IPS DF 4.7 (cell line): ENCODE results near the gene RABGAP1L.
"Not testable (repeated sequence)": the region's sequence is repeated elsewhere in the genome, so short reads cannot be mapped to it uniquely, and the experiment has no call there.

Experiments used
- DNase-seq: peaks from one replicate; pipeline ENCODE4 v3.0.0-alpha.2; 2013; ENCODE audit warnings: low spot score; ENCODE audit errors: extremely low read depth

The RABGAP1L gene

GRCh38 chr1:174654560-174654959, 495.2 kb downstream of the RABGAP1L start:
- DNase-seq = no peak

GRCh38 chr1:174656409-174657059, 497.2 kb downstream of the RABGAP1L start:
- no peak for DNase-seq

- DNase-seq = no peak
Observed at GRCh38 chr1:174657411-174657810, 498.1 kb downstream of the RABGAP1L start.

GRCh38 chr1:174657893-174658292, 498.6 kb downstream of the RABGAP1L start:
- DNase-seq = no peak

- DNase-seq = no peak
Observed at GRCh38 chr1:174659823-174660222, 500.5 kb downstream of the RABGAP1L start.

DNA sequence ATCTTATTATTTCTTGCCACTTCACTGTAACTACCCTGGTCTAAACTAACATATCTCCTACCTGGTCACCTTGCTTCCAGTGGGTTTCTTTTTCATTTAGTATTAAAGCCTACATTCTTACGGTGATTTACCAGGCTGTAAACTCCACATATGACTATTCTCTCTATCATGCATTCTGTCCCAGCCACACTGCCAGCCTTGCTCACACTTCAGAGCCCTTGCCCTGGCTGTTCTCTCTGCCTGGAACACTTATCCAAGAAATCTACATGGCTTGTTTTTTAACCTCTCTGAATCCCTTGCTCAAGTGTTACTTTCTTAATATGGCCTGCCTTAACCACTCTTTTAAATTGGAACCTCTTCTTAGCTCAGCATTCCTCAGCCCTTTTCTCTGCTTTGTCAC, 501.2 kb downstream of the RABGAP1L start:
- no peak for DNase-seq

DNA sequence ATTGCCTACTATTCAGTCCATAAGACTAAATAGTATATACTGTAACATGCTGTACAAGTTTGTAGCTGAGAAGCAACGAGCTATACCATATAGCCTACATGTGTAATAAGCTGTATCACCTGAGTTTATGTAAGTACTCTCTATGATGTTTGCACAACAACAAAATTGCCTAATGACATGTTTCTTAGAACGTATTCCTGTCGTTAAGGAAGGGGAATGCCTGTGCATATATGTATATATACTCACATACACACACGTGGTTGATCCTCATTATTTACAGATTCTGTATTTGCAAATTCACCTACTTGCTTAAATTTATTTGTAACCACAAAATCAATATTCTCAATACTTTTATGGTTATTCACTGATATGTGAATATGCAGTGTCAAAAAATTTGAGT, 504.0 kb downstream of the RABGAP1L start:
- DNase-seq = no peak

- DNase-seq = no peak
Observed at GRCh38 chr1:174666248-174666647, 506.9 kb downstream of the RABGAP1L start.

- DNase-seq = no peak
Observed at GRCh38 chr1:174671826-174672225, 512.5 kb downstream of the RABGAP1L start.

GRCh38 chr1:174676856-174677255, 517.5 kb downstream of the RABGAP1L start:
- no peak for DNase-seq

DNA sequence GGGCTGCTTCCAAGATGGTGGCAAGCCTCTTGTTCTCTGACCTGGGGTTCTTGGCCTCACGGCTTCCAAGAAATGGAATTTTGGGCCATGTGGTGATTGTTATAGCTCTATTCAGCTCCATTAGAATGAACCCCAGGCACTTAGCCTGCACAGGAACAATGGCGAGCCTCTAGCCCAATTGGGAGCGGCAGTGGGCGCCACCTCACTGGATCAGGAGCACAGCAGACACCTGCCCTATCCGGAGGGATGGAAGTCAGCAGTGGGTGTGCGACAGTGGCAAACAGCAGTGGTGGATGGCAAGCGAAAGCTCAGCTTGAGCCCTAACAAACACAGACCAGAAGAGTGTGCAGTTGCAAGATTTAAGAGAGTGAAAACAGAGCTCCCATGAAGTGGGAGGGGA, 519.3 kb downstream of the RABGAP1L start:
- DNase-seq = no peak

GRCh38 chr1:174680101-174680500, 520.8 kb downstream of the RABGAP1L start:
- DNase-seq = no peak

DNA sequence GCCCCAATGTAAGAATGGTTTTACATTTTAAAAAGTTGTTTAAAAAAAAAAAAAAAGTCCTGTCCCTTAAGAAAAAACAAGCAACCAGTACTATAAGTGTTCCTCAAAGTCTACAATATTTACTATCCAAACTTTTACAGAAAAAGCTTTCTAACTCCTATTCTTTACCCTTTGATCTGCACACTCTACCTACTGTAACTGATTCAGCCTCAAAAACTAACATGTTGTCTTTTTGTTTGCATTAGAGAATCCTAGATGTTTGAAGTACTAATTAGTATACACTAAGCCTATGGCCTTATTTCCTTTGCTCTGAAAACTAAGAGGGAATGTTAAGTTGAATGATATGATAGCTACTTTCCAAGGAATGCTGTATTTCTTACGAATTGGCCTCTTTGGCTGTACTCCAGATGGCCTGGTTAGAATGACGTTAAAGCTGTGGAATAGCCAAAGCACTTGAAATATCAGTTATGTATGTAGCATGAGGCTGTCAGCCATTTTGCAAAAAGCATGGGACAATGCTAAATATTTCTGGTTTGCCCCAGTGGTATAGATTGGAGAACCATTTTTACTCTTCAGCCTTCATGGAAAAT, 523.2 kb downstream of the RABGAP1L start:
- no peak for DNase-seq

DNA sequence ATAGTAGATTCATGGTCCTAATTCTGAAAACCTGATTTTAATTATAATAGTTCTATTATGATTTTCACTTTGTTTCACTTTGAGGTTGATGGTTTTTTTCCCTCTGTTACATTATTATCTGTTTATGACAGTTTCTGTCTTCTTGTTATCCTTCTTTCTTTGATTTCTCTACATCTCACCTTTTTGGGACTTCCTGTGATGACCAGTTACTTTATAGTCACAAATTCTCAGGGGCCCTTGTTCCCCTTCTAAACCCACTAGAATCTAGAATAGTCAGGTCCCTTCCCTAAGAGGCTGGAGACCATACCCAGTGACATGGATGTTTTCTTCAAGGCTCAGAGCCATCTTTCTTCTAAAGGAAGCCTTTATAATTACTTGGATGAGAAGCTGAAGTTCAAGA, 526.9 kb downstream of the RABGAP1L start:
- no peak for DNase-seq

DNA sequence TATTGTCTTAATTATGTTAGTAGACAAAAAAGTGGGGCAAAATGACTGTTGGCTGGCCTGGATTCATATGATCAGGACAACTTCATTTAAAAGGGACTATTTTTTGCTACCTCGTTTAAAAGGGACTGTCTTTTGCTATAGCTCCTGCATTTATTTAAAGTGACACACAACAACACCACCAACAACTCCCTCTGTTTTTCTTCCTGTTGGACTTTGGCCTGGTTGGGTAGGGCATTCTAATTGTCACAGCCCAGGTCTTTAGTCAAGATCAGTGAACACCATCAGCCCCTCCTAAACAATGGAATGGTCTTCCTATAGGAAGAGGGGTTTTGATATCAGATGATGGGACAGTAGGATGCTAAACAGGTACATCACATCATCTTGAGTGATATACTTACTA, 530.2 kb downstream of the RABGAP1L start:
- no peak for DNase-seq

DNA sequence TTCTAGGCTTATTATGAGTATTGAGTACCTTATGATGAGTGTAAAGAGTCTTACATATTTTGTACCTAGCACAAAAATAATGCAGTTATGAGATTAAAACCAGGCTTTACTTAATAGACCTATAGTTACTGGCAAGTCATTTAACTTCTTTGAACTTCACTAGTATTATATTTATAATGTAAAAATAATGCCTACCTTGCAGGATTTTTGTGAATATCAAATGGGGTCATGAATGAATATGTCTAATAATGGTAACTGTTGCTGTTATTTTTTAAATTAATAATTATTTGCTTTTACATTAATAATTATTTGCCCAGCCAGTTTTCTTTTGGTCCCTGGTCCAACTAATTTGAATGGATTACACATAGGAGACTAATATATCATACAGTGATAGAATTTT, 530.9 kb downstream of the RABGAP1L start:
- no peak for DNase-seq

GRCh38 chr1:174692313-174692712, 533.0 kb downstream of the RABGAP1L start:
- DNase-seq = no peak

GRCh38 chr1:174693085-174693484, 533.8 kb downstream of the RABGAP1L start:
- no peak for DNase-seq

- DNase-seq = not testable (repeated sequence)
Observed at GRCh38 chr1:174693539-174693938, 534.2 kb downstream of the RABGAP1L start.

- no peak for DNase-seq
Observed at GRCh38 chr1:174696026-174696821, 536.9 kb downstream of the RABGAP1L start.

DNA sequence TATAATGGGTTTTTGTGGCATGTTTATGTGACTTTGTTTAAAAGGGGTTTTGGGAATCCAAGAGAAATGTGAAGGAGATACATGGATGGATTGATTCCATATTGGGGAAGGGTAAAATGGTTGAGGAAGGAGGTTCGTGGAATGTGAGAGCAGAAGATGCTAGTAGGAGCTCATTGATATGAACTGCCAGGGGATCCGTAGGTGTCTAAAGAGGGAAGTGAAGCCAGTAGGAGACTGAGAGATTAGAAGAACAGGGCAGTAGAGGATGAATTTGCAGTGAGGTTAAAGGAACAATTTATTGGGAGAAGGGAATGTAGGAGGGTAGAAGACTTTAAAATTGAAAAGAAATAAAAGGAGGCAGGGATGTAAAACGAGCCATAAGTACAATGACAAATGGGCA, 541.0 kb downstream of the RABGAP1L start:
- no peak for DNase-seq

DNA sequence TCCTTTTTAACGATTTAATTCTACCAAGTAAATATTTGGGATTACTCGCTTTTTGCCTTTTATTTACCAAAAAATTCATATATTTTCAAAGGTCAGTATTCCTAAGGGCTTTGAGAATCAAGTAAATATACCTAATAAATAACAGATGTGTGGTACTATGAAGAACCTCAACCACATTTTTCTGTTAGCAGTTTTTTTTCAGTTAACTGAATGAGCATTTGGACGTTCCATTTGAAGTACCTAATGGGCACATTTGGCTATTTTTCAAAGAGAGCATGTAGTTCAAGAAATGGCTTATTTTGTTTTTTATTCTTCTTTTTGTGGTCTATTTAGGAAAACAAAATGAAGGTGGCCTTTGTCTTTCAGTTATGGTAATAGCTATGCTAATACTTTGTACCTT, 541.5 kb downstream of the RABGAP1L start:
- DNase-seq = no peak

DNA sequence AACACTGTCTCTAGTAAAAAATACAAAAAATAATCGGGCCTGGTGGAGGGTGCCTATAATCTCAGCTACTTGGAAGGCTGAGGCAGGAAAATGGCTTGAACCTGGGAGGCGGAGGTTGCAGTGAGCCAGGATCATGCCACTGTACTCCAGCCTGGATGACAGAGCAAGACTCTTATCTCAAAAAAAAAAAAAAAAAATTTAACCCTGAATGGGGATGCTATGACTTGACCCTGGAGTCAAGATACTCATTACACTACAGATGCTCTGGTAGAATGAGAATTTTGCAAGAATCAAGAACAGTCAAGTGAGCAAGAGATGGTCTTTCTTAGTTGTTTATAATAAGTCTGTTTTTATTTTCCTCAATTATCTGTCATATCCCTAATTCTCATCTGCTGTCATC, 542.2 kb downstream of the RABGAP1L start:
- DNase-seq = no peak
